ENCODE data around the gene ST3GAL4.

GRCh38 chr11:126408496-126408895 is 53.0 kb downstream of the ST3GAL4 start:
- TF ChIP-seq CTCF (conservative IDR thresholded peaks at IDR 0.05) (no peak), ZFX (IDR thresholded peaks at IDR 0.05) (no peak)
